ENCODE data around the gene RPLP2.

DNA sequence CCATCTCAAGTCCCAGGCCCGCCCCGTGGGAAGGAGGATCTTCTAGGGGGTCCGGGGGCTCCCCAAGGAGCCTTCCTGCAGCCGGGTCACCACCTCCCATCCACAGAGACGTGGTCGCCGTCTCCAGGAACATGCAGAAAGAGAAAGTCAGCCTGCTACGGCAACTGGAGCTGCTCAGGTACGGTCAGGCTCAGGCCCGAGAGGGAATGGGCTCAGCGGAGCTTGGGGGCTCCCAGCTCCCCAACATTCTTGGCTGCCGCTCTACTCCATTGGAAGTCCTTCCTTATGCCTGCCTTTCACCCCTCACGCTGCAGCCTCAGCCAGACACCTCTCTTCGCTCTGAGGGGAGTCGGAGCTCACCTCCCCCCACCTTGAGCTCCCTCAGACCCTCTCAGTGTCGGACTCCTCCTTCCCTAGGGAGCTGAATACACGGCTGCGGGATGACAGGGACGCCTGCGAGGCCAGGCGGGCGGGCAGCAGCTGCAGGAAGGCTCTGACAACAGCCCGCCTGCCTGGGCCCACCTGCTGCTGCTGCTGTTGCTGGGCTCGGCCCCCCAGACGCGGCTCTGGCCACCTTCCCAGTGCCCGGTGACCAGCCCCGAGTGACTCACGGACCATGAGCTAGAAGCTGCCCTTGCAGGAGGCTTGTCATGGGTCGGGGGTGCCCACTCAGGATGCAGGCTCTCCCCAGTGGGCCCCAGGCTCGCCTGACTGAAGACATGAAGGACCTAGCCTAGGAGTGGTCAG lies 21.5 kb downstream of the RPLP2 start:
- TF ChIP-seq POLR2A (IDR thresholded peaks at IDR 0.05; ENCODE audit: low read length), result no peak
- TF ChIP-seq GATA1 (IDR thresholded peaks at IDR 0.05; ENCODE audit: low read depth, low read length), result no peak
